ENCODE measurements around the gene CCT3. TPM values are rescaled to one million over a fixed set of nuclear protein-coding genes. Genes with fewer than 3 reads are reported as not detected.

Gene CCT3
- polyA plus RNA-seq, 1 of the 3 experiments (the other 2 are of a cell fraction) = 295 TPM

GRCh38 chr1:156308078-156308477, 30.0 kb downstream of the CCT3 start:
- Histone ChIP-seq H3K4me3 (ENCODE audit: low read depth in 2 of 2, low read length in 1 of 2) (no peak overlapping the region), H3K36me3 (replicated peaks in 1 of 2; ENCODE audit: control insufficient read depth in 1 of 2, insufficient read depth in 2 of 2, low read length in 1 of 2) (peaks cover 51 to 79% of the 10 kb centered on the region in 2 experiments), H2AFZ (ENCODE audit: low read depth) (no peak overlapping the region), H3F3A (replicated peaks; ENCODE audit: insufficient read depth) (peaks cover 23% of the 10 kb centered on the region), H4K20me1 (ENCODE audit: insufficient read depth) (no peaks in the 10 kb centered on the region), H3K9me3 (no peaks in the 10 kb centered on the region), H3K27me3 (ENCODE audit: insufficient read depth) (no peaks in the 10 kb centered on the region), H3K79me2 (ENCODE audit: insufficient read depth) (no peaks in the 10 kb centered on the region), H3K4me2 (no peak overlapping the region), H3K9ac (no peak overlapping the region), H3K4me1 (ENCODE audit: control insufficient read depth in 1 of 2, insufficient read depth in 2 of 2, low read depth in 1 of 2, low read length in 1 of 2) (no peaks in the 10 kb centered on the region), H3K27ac (ENCODE audit: low read depth in 2 of 2, low read length in 1 of 2) (0 out of 4 replicates have a peak overlapping the region, but pooled peaks of 1 of the 2 experiments have one; percentile 3), H3K9me2 (no peaks in the 10 kb centered on the region)
- CTCF ChIA-PET = interaction anchor here (1.0 to 2.2 kb wide), 4 partner anchors 11 to 83 kb away, joined by 3 to 10 read pairs (median 5); no protein-coding TSS in a partner anchor
- TF ChIP-seq FOSL2 (IDR thresholded peaks at IDR 0.05; ENCODE audit: borderline replicate concordance, low read depth) (peak; percentile 26; the same call in 1 of the 2 replicates), TAF1 (IDR thresholded peaks at IDR 0.05; ENCODE audit: borderline replicate concordance, low read depth, low read length) (no peak), REST (IDR thresholded peaks at IDR 0.05; ENCODE audit: low read depth, low read length) (no peak), MEF2A (IDR thresholded peaks at IDR 0.05; ENCODE audit: borderline replicate concordance, low read depth) (no peak), MAX (IDR thresholded peaks at IDR 0.05; ENCODE audit: low read depth) (no peak), EZH2phosphoT487 (IDR thresholded peaks at IDR 0.05; ENCODE audit: borderline replicate concordance, low read depth) (no peak)
- POLR2A ChIA-PET = no interaction called here
- DNase-seq = no peak

- POLR2A ChIA-PET = interaction anchor here (0.6 kb wide), 1 partner anchor 40 kb away, joined by 5 read pairs; no protein-coding TSS in a partner anchor
- Histone ChIP-seq H4K20me1 (ENCODE audit: insufficient read depth) (no peaks in the 10 kb centered on the region), H3K27me3 (ENCODE audit: insufficient read depth) (no peaks in the 10 kb centered on the region), H3K4me1 (ENCODE audit: control insufficient read depth in 1 of 2, insufficient read depth in 2 of 2, low read depth in 1 of 2, low read length in 1 of 2) (no peaks in the 10 kb centered on the region), H3K27ac (ENCODE audit: low read depth in 2 of 2, low read length in 1 of 2) (no peak overlapping the region), H3F3A (replicated peaks; ENCODE audit: insufficient read depth) (peaks cover 17% of the 10 kb centered on the region), H3K9ac (no peak overlapping the region), H3K36me3 (replicated peaks in 1 of 2; ENCODE audit: control insufficient read depth in 1 of 2, insufficient read depth in 2 of 2, low read length in 1 of 2) (peaks cover 24 to 55% of the 10 kb centered on the region in 2 experiments), H3K4me2 (no peak overlapping the region), H2AFZ (ENCODE audit: low read depth) (no peak overlapping the region), H3K9me3 (no peaks in the 10 kb centered on the region), H3K9me2 (no peaks in the 10 kb centered on the region), H3K79me2 (ENCODE audit: insufficient read depth) (no peaks in the 10 kb centered on the region), H3K4me3 (ENCODE audit: low read depth in 2 of 2, low read length in 1 of 2) (no peak overlapping the region)
- CTCF ChIA-PET = interaction anchor here (1.5 kb wide), 1 partner anchor 80 kb away, joined by 3 read pairs; no protein-coding TSS in a partner anchor
- WGBS (ENCODE audit: low lambda C conversion rate) = 88% methylated on average over 2 of the region's 2 CpGs
- no peak for DNase-seq
- no peak for TF ChIP-seq TCF12 (IDR thresholded peaks at IDR 0.05)
- TF ChIP-seq PBX3 (IDR thresholded peaks at IDR 0.05) = no peak
- no peak for TF ChIP-seq EZH2phosphoT487 (IDR thresholded peaks at IDR 0.05; ENCODE audit: borderline replicate concordance, low read depth)
Measured at GRCh38 chr1:156305215-156305614, 32.9 kb downstream of the CCT3 start.
